Measurements from ENCODE around the gene FAM170B. TPM values are rescaled to one million over a fixed set of nuclear protein-coding genes. Genes with fewer than 3 reads are reported as not detected.

Gene FAM170B
- total and polyA plus RNA-seq, 9 of the 15 experiments (the other 6 are each of a cell fraction or from before 2014, with no cell fraction given): 0.11 to 0.21 TPM; not detected in 7

DNA sequence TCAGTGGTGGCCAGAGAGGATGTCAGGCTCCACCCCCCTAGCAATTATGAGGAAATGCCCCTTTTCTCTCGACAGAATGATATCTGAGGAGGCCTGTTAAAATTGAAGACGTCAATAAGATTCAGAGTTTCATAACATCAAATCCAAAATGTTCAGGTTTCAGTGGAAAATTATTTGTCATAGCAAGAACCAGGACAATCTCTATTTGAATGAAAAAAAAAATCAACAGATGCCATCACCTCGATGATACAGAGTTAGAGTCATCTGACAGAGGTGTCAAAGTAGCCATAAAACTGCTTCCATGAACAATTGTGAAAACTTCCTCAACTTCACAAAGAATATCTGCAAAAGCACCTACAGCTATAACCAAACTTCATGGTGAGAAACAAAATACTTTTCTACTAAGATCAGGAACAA lies 46.6 kb upstream of the FAM170B start (continued):
- TF ChIP-seq REST (IDR thresholded peaks at IDR 0.05; ENCODE audit: borderline replicate concordance) (0 out of 2 replicates have a peak, but pooled peaks have one; percentile 5), REST (CRISPR knock-in tag; IDR thresholded peaks at IDR 0.05; ENCODE audit: low read depth) (no peak), ZNF184 (CRISPR knock-in tag; IDR thresholded peaks at IDR 0.05) (no peak), FOXJ2 (tag; IDR thresholded peaks at IDR 0.05) (peak; percentile 35; the same call in 1 of the 2 replicates), ZNF592 (IDR thresholded peaks at IDR 0.05) (0 out of 2 replicates have a peak, but pooled peaks have one; percentile 1), NR2F6 (CRISPR knock-in tag; IDR thresholded peaks at IDR 0.05) (no peak), GTF2E2 (tag; IDR thresholded peaks at IDR 0.05) (no peak), COPS2 (conservative IDR thresholded peaks at IDR 0.05) (no peak), ELF2 (CRISPR knock-in tag; IDR thresholded peaks at IDR 0.05) (no peak), MEIS2 (IDR thresholded peaks at IDR 0.05; ENCODE audit: partially characterized antibody) (peak; percentile 33)
- TF ChIP-seq, protein P1, sequence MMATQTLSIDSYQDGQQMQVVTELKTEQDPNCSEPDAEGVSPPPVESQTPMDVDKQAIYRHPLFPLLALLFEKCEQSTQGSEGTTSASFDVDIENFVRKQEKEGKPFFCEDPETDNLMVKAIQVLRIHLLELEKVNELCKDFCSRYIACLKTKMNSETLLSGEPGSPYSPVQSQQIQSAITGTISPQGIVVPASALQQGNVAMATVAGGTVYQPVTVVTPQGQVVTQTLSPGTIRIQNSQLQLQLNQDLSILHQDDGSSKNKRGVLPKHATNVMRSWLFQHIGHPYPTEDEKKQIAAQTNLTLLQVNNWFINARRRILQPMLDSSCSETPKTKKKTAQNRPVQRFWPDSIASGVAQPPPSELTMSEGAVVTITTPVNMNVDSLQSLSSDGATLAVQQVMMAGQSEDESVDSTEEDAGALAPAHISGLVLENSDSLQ (IDR thresholded peaks at IDR 0.05): peak; percentile 37; the same call in 1 of the 2 replicates
- TF ChIP-seq, protein P2, sequence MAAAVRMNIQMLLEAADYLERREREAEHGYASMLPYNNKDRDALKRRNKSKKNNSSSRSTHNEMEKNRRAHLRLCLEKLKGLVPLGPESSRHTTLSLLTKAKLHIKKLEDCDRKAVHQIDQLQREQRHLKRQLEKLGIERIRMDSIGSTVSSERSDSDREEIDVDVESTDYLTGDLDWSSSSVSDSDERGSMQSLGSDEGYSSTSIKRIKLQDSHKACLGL (CRISPR knock-in tag; IDR thresholded peaks at IDR 0.05; ENCODE audit: borderline replicate concordance, poor library complexity, severe bottlenecking): no peak
- TF ChIP-seq, protein P3, sequence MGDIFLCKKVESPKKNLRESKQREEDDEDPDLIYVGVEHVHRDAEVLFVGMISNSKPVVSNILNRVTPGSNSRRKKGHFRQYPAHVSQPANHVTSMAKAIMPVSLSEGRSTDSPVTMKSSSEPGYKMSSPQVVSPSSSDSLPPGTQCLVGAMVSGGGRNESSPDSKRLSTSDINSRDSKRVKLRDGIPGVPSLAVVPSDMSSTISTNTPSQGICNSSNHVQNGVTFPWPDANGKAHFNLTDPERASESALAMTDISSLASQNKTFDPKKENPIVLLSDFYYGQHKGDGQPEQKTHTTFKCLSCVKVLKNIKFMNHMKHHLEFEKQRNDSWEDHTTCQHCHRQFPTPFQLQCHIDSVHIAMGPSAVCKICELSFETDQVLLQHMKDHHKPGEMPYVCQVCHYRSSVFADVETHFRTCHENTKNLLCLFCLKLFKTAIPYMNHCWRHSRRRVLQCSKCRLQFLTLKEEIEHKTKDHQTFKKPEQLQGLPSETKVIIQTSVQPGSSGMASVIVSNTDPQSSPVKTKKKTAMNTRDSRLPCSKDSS (IDR thresholded peaks at IDR 0.05; ENCODE audit: low read depth, partially characterized antibody): no peak

All from K562 (cell line).